GM04503 (cell line): ENCODE data around the gene PODXL2.

Source experiments
- DNase-seq: peaks from one replicate; pipeline ENCODE4 v3.0.0-alpha.2; 2012; ENCODE audit warnings: low read depth

The PODXL2 gene

DNA sequence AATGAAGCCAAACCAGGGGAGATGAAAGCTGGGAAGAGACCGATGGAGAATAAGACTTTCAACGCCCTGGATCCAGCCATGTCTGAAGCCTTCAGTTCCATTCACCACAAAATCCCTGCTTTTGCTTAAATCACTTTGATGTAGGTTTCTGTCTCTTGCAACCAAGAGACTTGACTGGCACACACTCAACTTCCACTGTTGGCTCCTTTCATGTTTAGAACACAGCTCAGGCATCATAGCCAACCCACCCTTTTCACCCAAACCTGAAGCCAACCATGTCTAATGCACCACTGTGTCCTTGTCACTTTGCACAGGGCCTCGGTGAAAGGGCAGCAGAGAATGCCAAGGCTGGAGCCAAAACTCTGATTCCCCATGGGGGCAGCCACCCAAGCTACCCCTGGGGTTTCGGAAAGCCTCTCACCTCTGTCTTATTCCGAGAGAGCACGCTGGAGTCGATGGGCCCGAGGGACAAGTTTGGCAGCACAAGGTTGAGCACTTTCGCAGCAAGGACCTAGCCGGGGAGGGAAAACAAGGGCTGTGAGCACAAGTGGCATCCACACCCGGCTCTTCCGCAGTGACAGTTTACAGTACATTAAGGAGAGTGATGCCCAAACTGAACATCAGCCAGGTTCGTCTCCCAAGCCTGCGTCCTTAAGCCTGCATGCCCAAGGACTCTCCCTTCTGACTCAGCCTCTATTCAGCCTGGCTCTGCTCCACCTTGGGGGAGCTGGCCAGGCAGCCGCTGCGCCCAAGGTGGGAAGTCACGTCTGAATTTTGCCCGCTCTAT is 81.4 kb downstream of the PODXL2 start:
- no peak for DNase-seq

GRCh38 chr3:127711021-127711695 is 82.2 kb downstream of the PODXL2 start:
- no peak for DNase-seq

- DNase-seq: no peak
Measured at GRCh38 chr3:127711896-127712295, 82.9 kb downstream of the PODXL2 start.

GRCh38 chr3:127712461-127712860 is 83.5 kb downstream of the PODXL2 start:
- DNase-seq: no peak

DNA sequence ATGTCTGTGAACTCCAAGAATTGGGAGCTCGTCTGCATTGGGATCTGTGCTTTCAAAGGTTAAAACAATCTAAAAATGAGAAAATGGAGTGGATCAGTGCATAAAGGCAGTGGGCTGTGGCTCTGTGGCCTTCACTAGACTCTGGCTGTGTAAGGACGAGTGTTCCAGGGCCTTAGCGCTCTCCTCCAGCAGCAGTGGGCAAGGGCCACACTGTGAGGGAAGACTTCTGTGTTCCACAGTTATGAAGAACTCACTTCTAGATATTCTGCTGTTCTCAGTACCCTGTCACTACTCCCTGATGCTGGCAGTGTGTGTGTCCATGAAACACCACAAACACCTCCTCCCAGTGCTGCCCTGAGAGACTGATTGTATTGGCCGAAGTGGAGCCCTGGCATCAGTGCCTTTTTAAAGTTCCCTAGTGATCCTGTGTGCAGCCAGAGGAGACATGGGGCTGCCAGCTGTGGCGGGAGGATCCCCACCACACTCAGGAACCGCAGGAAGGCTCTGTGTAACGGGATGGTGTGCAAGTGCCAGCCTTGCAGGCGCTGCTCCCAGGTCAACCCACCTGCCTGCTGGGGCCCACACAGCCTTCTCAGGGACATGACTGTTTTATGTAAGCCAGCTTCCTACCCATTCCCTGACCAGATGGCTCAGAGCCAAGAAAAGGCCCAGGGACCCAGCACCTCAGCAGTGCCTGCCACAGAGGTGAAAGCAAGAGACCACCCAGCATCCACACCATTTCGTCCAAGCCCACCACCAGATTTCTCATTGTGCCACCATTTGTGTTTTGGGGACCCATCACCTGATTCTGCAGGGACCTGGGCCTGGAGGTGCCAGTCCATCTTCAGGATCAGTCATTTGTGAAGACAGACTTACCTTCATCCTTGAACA is 84.1 kb downstream of the PODXL2 start:
- DNase-seq: no peak

GRCh38 chr3:127714125-127714571 is 85.2 kb downstream of the PODXL2 start:
- DNase-seq: no peak

GRCh38 chr3:127714866-127715265 is 85.9 kb downstream of the PODXL2 start:
- no peak for DNase-seq

DNA sequence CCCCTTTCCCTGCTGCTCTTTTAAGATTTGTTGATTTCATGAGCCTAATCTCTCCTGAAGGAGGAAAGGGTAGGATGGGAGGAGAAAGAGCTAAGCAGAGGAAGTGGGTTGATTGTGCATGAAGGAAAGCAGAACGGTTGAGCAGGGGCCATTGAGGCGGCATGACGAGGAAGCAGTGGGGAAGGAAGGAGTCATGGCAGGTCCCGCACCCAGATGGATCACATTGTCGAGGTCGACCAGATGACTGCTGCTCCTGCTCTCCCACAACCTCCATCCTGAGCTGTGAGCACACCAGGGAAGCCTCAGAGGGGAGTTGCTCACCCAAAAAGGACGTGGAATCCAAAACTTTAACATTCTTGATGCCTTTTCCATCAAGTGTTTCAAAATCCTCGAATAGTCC is 86.5 kb downstream of the PODXL2 start:
- no peak for DNase-seq

GRCh38 chr3:127716384-127716783 is 87.4 kb downstream of the PODXL2 start:
- no peak for DNase-seq

GRCh38 chr3:127717357-127718244 is 88.6 kb downstream of the PODXL2 start:
- no peak for DNase-seq

- DNase-seq: no peak
Measured at GRCh38 chr3:127718245-127718915, 89.4 kb downstream of the PODXL2 start.

DNA sequence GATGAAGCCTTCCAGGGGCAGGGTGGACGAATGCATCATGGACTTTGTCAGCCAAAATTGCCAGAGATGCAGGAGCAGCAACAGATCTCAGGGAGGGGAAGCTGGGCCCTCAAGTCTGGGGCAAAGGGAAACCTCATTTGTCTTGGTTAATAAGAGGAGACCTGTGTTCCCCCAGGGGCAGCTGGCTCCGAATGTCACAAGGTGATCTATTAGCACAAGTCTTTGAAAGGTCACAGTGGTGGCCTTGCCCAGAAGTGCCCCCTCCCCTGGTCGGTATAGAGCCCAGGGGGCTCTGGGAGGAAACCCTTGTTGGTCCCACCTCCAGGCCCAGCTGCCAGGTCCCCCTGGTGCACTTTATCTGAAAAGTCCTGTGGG is 89.9 kb downstream of the PODXL2 start:
- DNase-seq: no peak

- DNase-seq: no peak
Measured at GRCh38 chr3:127719369-127719768, 90.4 kb downstream of the PODXL2 start.

DNA sequence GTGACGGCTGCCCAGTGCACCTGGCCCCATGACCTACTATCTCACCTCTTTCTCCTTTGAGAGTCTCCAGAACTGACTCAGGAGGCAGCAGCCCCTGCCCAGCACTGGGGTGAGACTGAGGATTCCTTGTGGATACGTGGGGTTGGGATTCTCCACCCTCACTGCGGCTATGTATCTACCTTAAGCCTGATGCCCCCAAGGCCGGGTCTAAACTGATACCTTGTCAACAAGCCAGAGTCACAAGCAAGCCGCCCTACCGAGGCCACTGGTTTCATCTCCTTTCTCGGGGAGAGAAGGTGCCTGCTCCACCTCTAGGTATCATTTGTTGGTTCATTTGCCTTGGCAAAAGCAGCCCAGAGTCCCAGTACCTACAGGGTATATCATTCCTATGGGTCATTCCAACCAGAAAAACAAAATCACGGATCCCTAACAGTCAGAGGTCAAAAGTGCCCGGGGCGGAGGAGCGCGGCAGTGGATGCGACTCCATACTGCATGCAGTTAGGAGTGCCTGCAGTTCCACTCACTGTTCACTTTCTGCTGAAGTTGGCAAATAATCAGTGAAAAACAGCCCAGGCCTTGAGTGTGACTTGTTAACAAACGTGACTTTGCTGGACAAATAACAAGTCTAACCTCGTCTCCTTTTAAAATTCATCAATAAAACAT is 91.3 kb downstream of the PODXL2 start:
- no peak for DNase-seq

DNA sequence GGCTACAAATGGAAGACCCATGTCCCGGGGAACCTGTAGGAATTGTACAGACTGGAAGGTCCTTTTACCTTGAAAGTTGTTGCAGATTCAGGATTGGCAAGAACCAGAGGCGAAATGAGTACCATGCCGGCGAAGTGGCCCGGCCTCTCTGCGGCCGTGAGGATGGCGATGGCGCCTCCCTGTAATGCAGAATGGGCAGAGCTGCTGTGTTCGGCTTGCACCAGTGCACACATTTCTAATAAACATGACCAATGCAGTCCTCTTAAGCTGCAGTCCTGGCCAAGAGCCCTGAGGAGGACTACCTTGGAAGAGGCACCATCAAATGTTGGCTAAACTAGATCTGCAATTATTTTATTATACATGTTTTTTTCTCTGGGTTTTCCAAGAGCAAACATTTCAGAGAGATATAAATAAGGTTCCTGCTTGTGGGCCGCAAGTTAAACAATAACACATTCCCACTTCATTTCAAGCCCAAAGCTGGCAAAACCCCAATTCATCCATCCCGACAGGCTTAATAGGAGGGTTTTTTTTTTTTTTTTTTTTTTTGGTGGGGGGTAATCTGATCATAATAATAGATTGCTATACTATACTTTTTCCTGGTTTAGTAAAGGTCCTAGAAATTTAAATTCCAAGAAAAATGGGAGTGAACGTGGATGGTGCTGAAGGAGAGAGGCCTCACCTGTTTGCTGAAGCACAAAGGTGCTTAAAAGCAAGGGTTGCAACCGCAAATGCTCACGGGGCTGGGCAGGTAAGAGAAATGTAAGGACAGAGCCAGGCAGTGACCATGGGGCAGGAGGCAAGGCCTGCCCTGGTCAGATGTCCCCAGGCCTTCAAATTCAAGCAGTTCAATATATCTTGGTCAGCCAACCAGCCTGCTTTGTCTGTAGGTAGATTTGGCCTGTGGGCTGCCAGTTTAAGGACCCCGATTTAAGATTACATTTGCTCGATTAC is 92.3 kb downstream of the PODXL2 start:
- no peak for DNase-seq

DNA sequence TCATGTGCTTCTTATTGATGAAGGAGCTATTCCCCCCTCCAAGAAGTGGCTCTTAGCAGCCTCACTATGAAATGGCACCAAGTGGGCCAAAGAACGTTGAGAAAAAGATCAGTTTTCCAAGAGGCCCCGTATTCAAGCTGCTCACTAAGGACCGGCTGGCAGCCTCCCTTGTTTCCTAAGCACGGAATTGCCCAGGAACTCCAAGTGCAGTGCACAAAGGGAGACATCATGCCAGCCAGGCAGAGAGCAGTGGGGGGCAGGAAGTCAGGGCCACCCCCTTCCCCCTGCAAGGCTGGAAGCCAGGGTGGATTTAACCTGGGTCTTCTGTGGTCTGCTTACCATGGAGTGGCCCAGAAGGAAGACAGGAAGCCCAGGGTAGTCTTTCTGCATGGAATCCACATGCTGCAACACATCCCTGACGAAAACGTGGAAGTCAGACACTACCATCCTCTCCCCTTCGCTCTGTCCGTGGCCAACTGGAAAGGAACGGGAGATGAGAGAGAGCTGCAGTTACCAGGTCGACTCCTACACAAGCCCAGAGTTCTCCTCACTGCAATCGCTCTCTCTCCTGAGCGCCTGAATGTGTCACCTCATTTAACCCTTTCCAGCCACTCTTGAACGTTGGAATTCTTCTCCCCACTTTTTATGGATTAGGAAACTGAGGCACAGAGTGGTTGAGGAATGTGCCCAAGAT is 93.3 kb downstream of the PODXL2 start:
- no peak for DNase-seq
